GM23338 (cell line): Measurements from ENCODE around the gene FILIP1L. TPM values are rescaled to one million over a fixed set of nuclear protein-coding genes. Genes with fewer than 3 reads are reported as not detected.

Experiments used
- ATAC-seq: fragments of 200-7000 bp; cut with Tn5 transposase; 3 replicates; pipeline ENCODE4 v1.9.1; 2020
- DNase-seq: peaks from one replicate; pipeline ENCODE4 v3.0.0-alpha.2; 2015; ENCODE audit warnings: low spot score
- H2AFZ ChIP-seq: fragments of 200-600 bp; sonication (generic); 2 replicates; pipeline ENCODE4 v1.8.0; 2016; ENCODE audit warnings: antibody characterized with exemption, mild to moderate bottlenecking, moderate library complexity
- H3F3A ChIP-seq: fragments of 200-600 bp; sonication (generic); replicated peaks from 2 replicates; pipeline ENCODE4 v1.8.0; 2017; ENCODE audit warnings: antibody characterized with exemption, mixed run types, low read depth
- H3K27ac ChIP-seq: fragments of 200-600 bp; sonication (generic); 2 replicates; pipeline ENCODE4 v1.6.1; 2016; ENCODE audit warnings: low read depth
- H3K27me3 ChIP-seq: fragments of 200-600 bp; sonication (generic); 2 replicates; pipeline ENCODE4 v1.8.0; 2016; ENCODE audit warnings: mild to moderate bottlenecking, mixed run types, moderate library complexity; ENCODE audit not compliant: insufficient read depth
- H3K36me3 ChIP-seq: fragments of 200-600 bp; sonication (generic); 2 replicates; pipeline ENCODE4 v1.8.0; 2016; ENCODE audit warnings: mild to moderate bottlenecking; ENCODE audit not compliant: insufficient read depth
- H3K4me1 ChIP-seq: fragments of 200-600 bp; sonication (generic); 2 replicates; pipeline ENCODE4 v1.8.0; 2016; ENCODE audit warnings: mild to moderate bottlenecking, moderate library complexity; ENCODE audit not compliant: insufficient read depth
- H3K4me2 ChIP-seq: fragments of 200-600 bp; sonication (generic); 2 replicates; pipeline ENCODE4 v1.7.1; 2017; ENCODE audit warnings: mixed run types
- H3K4me3 ChIP-seq: fragments of 200-600 bp; sonication (generic); 2 replicates; pipeline ENCODE4 v1.6.1; 2016; ENCODE audit warnings: mixed run types
- H3K79me2 ChIP-seq: fragments of 200-600 bp; sonication (generic); replicated peaks from 2 replicates; pipeline ENCODE4 v1.8.0; 2017; ENCODE audit warnings: mild to moderate bottlenecking; ENCODE audit not compliant: insufficient read depth
- H3K9me2 ChIP-seq: fragments of 200-600 bp; sonication (generic); 2 replicates; pipeline ENCODE4 v1.8.0; 2017; ENCODE audit not compliant: insufficient read depth
- H4K20me1 ChIP-seq: fragments of 200-600 bp; sonication (generic); replicated peaks from 2 replicates; pipeline ENCODE4 v1.8.0; 2017; ENCODE audit warnings: mild to moderate bottlenecking; ENCODE audit not compliant: insufficient read depth
- H3K27ac Mint-ChIP-seq: 2 replicates; pipeline ENCODE4 v1.8.0; 2020; ENCODE audit warnings: inconsistent platforms, mild to moderate bottlenecking, moderate library complexity, mixed read lengths
- H3K27me3 Mint-ChIP-seq: 3 replicates; pipeline ENCODE4 v1.8.0; 2022; ENCODE audit warnings: low read depth, mild to moderate bottlenecking, moderate library complexity, mixed read lengths, inconsistent platforms; ENCODE audit not compliant: insufficient read depth, poor library complexity
- H3K36me3 Mint-ChIP-seq: 3 replicates; pipeline ENCODE4 v1.8.0; 2021; ENCODE audit warnings: low read depth, mild to moderate bottlenecking, inconsistent platforms, moderate library complexity, mixed read lengths
- H3K4me1 Mint-ChIP-seq: 3 replicates; pipeline ENCODE4 v1.8.0; 2020; ENCODE audit warnings: mild to moderate bottlenecking, inconsistent platforms, mixed read lengths
- H3K4me3 Mint-ChIP-seq: 3 replicates; pipeline ENCODE4 v1.8.0; 2021; ENCODE audit warnings: moderate library complexity, mild to moderate bottlenecking, inconsistent platforms, mixed read lengths
- H3K9me3 Mint-ChIP-seq: 3 replicates; pipeline ENCODE4 v1.8.0; 2020; ENCODE audit warnings: moderate library complexity, mild to moderate bottlenecking, inconsistent platforms, mixed read lengths
- CREB1 ChIP-seq: fragments of 250-450 bp; sonication (Bioruptor Pico); IDR thresholded peaks from 2 replicates; pipeline ENCODE4 v1.5.0; 2020; ENCODE audit warnings: low read depth, mild to moderate bottlenecking, moderate library complexity
- ETS1 ChIP-seq: IDR thresholded peaks from 2 replicates; pipeline ENCODE4 v1.6.1; 2016; ENCODE audit warnings: antibody characterized with exemption
- EZH2 ChIP-seq: fragments of 200-600 bp; sonication (generic); IDR thresholded peaks from one replicate; pipeline ENCODE4 v1.8.0; 2017; ENCODE audit warnings: antibody characterized with exemption, mild to moderate bottlenecking, low read depth; ENCODE audit not compliant: unreplicated experiment
- REST ChIP-seq: IDR thresholded peaks from one replicate; pipeline ENCODE4 v1.6.1; 2018; ENCODE audit warnings: antibody characterized with exemption; ENCODE audit not compliant: unreplicated experiment
- STAT1 ChIP-seq: IDR thresholded peaks from one replicate; pipeline ENCODE4 v1.6.1; 2016; ENCODE audit warnings: antibody characterized with exemption; ENCODE audit not compliant: unreplicated experiment
- ZNF114 ChIP-seq: fragments of 250-450 bp; sonication (Bioruptor Pico); IDR thresholded peaks from 2 replicates; pipeline ENCODE4 v1.5.0; 2020; ENCODE audit warnings: mild to moderate bottlenecking, moderate library complexity
- ZNF331 ChIP-seq: fragments of 250-450 bp; sonication (Bioruptor Pico); IDR thresholded peaks from 2 replicates; pipeline ENCODE4 v1.5.0; 2020; ENCODE audit warnings: low read depth, mild to moderate bottlenecking, moderate library complexity
- ZNF462 ChIP-seq: fragments of 250-450 bp; sonication (Bioruptor Pico); IDR thresholded peaks from 2 replicates; pipeline ENCODE4 v1.5.0; 2020; ENCODE audit warnings: mild to moderate bottlenecking, moderate library complexity
- polyA plus RNA-seq: library from polyadenylated mRNA; unstranded; fragments of >200 nt; fragmentation: Nextera tagmentation; extraction: Ambion mirVana; gene quantifications from 2 replicates; pipeline ENCODE4 v1.2.1, GENCODE V29; 2016
- total RNA-seq: library from RNA; depleted of rRNA; stranded (reverse); fragments of >200 nt; shearing (Covaris generic); gene quantifications from 2 replicates; pipeline ENCODE4 v1.2.3, GENCODE V29; 2014

The FILIP1L gene
- total and polyA plus RNA-seq, 2 experiments from 2014 or later: 1.6 TPM; not detected in 1

- Mint-ChIP-seq H3K27me3 (no peaks in the 10 kb centered on the region), H3K4me1 (peaks cover 2% of the 10 kb centered on the region; the same call in 2 of the 3 replicates), H3K4me3 (no peak overlapping the region), H3K36me3 (peaks cover 25% of the 10 kb centered on the region), H3K9me3 (peaks cover 17% of the 10 kb centered on the region), H3K27ac (no peak overlapping the region)
- Histone ChIP-seq H3F3A (no peaks in the 10 kb centered on the region), H3K27me3 (no peaks in the 10 kb centered on the region), H3K79me2 (no peaks in the 10 kb centered on the region), H3K9me2 (no peaks in the 10 kb centered on the region), H3K4me2 (no peak overlapping the region), H3K4me1 (no peaks in the 10 kb centered on the region), H3K36me3 (peaks cover 10% of the 10 kb centered on the region; the same call in 1 of the 2 replicates), H4K20me1 (no peaks in the 10 kb centered on the region), H2AFZ (no peak overlapping the region), H3K27ac (no peak overlapping the region), H3K4me3 (no peak overlapping the region)
- ATAC-seq: no peak
- no peak for DNase-seq
- TF ChIP-seq ZNF114: no peak
- no peak for TF ChIP-seq ETS1
- no peak for TF ChIP-seq STAT1
- TF ChIP-seq REST: no peak
- TF ChIP-seq ZNF331: no peak
- no peak for TF ChIP-seq EZH2
- TF ChIP-seq CREB1: no peak
- TF ChIP-seq ZNF462 (CRISPR knock-in tag): no peak
These were observed 41.3 kb upstream of the FILIP1L start for GRCh38 chr3:100155590-100155989.
